BJ (cell line): ENCODE measurements around the gene CD2. TPM values are rescaled to one million over a fixed set of nuclear protein-coding genes. Genes with fewer than 3 reads are reported as not detected.

ENCODE experiments used
- CTCF ChIA-PET: fragments of 350-600 bp; formaldehyde crosslinking; extraction: SDS; loops from one replicate; lab custom pipeline; 2021; ENCODE audit warnings: antibody characterized with exemption, inconsistent platforms; lab: Yijun Ruan, JAX
- POLR2A ChIA-PET: fragments of 300-600 bp; sonication (Branson Sonifier 250); formaldehyde crosslinking; extraction: SDS; loops from one replicate; lab custom pipeline; 2021; ENCODE audit warnings: antibody characterized with exemption; lab: Charles Lee
- DNase-seq: peaks from one replicate; pipeline ENCODE4 v3.0.0-alpha.2; 2011; ENCODE audit warnings: low read depth
- H3K27me3 ChIP-seq: 2 replicates; pipeline ENCODE4 v1.6.0; 2011; ENCODE audit warnings: low read length; ENCODE audit not compliant: control insufficient read depth, insufficient read depth
- H3K36me3 ChIP-seq: 2 replicates; pipeline ENCODE4 v1.5.1; 2011; ENCODE audit warnings: low read length; ENCODE audit not compliant: control insufficient read depth, insufficient read depth
- H3K4me3 ChIP-seq: 2 replicates; pipeline ENCODE4 v1.5.1; 2011; ENCODE audit warnings: low read depth, mild to moderate bottlenecking, control low read depth, low read length
- polyA plus RNA-seq: library from polyadenylated mRNA; depleted of rRNA; stranded (reverse); fragments of >200 nt; gene quantifications from 2 replicates; pipeline ENCODE4 v1.2.3, GENCODE V29; 2011
- TF ChIP-seq, protein P1 (sequence below): IDR thresholded peaks from 2 replicates; pipeline ENCODE4 v1.5.1; 2011; ENCODE audit warnings: low read depth, mild to moderate bottlenecking, control low read depth, inconsistent platforms, low read length, moderate library complexity; ENCODE audit not compliant: insufficient read depth

CD2 gene
- polyA plus RNA-seq, 1 experiment: not detected

DNA sequence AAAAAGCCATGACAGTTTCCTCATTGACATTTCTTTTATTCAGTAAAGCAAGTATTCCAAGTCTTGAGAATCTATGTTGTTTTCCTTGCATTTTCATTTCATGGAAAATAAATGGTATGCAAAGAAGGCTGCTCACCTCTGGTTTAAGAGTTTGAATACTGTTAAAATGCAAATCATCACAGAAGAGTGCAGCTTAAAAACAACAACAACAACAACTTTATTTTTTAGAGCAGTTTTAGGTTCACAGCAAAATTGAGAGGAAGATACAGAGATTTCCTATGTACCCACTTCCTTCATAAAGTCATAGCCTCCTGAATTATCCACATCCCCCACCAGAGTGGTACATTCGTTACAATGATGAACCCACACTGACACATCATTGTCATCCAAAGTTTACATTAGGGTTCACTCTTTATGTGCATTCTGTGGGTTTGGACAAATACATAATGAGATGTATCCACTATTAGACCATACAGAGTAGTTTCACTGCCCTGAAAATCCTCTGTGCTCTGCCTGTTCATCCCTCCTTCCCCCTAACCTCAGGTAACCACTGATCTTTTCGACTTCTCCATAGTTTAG, 39.2 kb downstream of the CD2 start:
- ChIA-PET CTCF (interaction anchor here (1.5 kb wide), 1 partner anchor 56 kb away, joined by 3 read pairs; no protein-coding TSS in a partner anchor), POLR2A (no interaction called here)
- Histone ChIP-seq H3K4me3 (no peak overlapping the region), H3K36me3 (no peaks in the 10 kb centered on the region), H3K27me3 (no peaks in the 10 kb centered on the region)
- TF ChIP-seq, protein P1, sequence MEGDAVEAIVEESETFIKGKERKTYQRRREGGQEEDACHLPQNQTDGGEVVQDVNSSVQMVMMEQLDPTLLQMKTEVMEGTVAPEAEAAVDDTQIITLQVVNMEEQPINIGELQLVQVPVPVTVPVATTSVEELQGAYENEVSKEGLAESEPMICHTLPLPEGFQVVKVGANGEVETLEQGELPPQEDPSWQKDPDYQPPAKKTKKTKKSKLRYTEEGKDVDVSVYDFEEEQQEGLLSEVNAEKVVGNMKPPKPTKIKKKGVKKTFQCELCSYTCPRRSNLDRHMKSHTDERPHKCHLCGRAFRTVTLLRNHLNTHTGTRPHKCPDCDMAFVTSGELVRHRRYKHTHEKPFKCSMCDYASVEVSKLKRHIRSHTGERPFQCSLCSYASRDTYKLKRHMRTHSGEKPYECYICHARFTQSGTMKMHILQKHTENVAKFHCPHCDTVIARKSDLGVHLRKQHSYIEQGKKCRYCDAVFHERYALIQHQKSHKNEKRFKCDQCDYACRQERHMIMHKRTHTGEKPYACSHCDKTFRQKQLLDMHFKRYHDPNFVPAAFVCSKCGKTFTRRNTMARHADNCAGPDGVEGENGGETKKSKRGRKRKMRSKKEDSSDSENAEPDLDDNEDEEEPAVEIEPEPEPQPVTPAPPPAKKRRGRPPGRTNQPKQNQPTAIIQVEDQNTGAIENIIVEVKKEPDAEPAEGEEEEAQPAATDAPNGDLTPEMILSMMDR: no peak
- DNase-seq: no peak

DNA sequence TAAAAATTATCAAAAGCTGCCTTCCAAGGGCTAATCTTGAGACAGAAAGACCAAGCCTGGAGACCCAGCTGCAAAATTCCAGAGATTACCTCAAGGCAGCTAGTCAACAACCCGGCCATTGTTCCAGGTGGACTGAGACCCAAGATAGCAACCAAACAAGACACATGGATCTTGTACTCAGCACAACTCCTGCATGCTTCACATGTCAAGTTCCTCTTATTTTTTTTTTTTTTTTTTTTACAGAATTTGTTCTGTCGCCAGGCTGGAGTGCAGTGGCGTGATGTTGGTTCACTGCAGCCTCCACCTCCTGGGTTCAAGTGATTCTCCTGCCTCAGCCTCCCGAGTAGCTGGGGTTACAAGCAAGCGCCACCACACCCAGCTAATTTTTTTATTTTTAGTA, 40.1 kb downstream of the CD2 start:
- ChIA-PET CTCF (no interaction called here), POLR2A (no interaction called here)
- H3K27me3 ChIP-seq: no peaks in the 10 kb centered on the region
- H3K36me3 ChIP-seq: no peaks in the 10 kb centered on the region
- DNase-seq: no peak
- H3K4me3 ChIP-seq: no peak overlapping the region
- TF ChIP-seq, protein P1: no peak

DNA sequence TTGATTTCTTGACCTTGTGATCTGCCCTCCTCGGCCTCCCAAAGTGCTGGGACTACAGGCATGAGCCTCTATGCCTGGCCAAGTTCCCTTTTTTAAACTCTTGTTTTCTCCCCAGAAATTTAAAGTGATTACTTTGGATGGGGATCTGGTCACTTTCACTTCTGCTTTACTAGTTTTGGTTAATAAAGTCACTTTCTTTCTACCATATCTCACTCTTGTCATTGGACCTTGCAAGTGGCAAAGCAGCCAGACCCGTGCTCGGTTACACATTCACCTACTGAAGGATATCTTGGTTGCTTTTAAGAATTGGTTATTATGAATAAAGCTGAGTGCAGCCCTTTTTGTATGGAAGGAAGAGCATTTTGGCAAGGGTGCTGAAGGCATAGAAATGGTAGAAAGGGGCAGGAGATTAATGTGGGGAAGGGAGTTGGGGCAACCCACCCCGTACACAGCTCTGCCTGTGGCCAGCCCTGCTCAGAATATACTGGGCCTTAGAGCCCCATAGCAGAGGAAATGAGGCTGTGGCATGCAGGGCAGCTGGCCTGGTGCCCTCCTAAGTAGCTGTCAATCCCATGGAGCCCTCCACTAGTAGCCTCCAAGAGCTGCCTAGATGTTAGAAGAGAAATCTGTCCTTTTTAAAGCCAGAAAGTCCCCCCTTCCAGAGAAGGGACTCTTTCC, 40.7 kb downstream of the CD2 start:
- TF ChIP-seq, protein P1: no peak
- ChIA-PET POLR2A (no interaction called here), CTCF (no interaction called here)
- Histone ChIP-seq H3K27me3 (no peaks in the 10 kb centered on the region; the same call in 1 of the 2 replicates), H3K4me3 (no peak overlapping the region), H3K36me3 (no peaks in the 10 kb centered on the region)
- no peak for DNase-seq

DNA sequence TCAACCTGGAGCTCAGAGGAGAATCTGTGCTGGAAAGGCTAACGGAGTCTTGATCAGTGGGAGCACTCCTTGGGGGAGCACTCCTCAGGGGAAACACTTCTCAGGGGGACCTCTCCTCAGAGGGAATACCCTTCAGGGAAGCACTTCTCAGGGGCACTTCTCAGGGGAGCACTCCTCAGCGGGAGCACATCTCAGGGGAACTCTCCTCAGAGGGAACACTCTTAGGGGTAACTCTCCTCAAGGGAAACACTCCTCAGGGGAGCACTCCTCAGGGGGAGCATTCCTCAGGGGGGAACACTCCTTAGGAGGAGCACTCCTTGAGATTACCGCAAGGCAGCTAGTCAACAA, 41.2 kb downstream of the CD2 start:
- TF ChIP-seq, protein P1: no peak
- Histone ChIP-seq H3K27me3 (no peaks in the 10 kb centered on the region; the same call in 1 of the 2 replicates), H3K36me3 (no peaks in the 10 kb centered on the region), H3K4me3 (no peak overlapping the region)
- ChIA-PET CTCF (no interaction called here), POLR2A (no interaction called here)
- DNase-seq: no peak

DNA sequence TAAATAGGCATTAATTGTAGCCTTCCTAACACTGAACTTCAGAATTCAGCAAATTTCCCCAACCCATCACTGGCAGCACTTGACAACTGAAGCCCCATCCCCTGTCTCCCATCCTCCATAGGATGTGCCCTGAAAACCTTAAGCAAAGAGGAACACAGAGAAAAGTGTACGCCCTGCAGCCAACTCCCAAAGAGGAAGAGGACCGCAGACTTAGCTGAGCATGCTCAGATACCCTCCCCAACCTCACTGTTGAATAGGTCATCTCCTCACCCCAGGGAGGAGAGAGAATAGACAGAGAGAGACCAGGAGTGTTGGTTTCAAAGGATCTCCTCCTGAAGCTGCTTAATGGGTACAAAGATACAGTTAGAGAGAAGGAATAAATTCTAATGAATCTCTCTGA, 50.5 kb downstream of the CD2 start:
- CTCF ChIA-PET: interaction anchor here (0.9 to 1.2 kb wide), 2 partner anchors 11 to 13 kb away, joined by 3 read pairs; no protein-coding TSS in a partner anchor
- no peak for DNase-seq
- H3K27me3 ChIP-seq: peaks cover 2% of the 10 kb centered on the region
- no peaks in the 10 kb centered on the region for H3K36me3 ChIP-seq
- H3K4me3 ChIP-seq: no peak overlapping the region
- TF ChIP-seq, protein P1: no peak
- POLR2A ChIA-PET: no interaction called here
